ENCODE results near the gene FAM174B. TPM values are rescaled to one million over a fixed set of nuclear protein-coding genes. Genes with fewer than 3 reads are reported as not detected.

Gene FAM174B
- total RNA-seq (ENCODE audit: low replicate concordance): 33.2 and 41.4 TPM in 2 replicates
- long read RNA-seq, partial matches to known transcripts: 0 of 20 reads
- long read RNA-seq, other reads (novel, unspliced or antisense): 16 of 20 reads

DNA sequence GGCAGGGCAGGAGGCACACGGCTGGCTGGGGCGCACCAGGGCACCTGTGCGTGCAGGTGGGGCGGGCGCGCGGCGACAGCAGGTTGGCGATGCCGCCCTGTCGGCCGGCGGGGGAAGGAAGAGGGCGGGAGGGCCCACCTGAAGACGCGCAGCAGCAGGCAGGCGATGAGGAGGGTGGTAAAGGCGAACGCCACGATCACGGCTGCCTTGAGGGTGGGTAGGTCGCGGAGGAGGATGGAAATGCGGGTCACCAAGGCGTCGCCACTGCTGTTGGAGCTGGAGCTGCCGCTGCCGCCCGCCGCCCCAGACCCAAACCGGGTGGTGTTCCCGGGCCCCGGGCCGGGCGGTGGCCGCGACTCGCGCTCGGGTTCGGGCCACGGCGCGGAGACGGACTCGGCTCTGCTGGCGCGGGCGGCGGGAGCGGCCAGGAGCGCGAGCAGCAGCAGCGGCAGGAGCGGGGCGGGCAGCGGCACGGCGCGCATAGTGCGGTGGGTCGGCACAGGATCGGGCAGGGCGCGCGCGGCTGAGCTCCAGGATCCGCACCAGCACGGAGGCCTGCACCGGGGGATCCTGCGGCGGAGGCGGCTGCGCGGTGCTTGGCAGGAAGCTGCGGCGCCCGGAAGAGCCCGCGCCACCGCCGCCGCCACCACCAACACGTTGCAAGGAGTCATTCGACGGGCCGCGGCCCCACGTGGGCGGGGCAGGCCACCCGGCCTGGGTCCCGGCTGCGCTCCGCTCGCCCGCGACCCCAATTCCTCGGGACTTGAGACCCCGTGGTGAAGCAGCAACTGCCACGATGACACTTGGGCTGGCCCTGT is at the start of gene FAM174B:
Gene FAM174B, minus strand, starts transcription at position 598 of the 818 bp plus-strand sequence.
- DNase-seq (ENCODE audit: extremely low spot score, unreplicated experiment): peak; percentile 69
- peaks cover 5% of the 10 kb centered on the region for H3K9me3 Mint-ChIP-seq
- H3K27me3 Mint-ChIP-seq: peaks cover 27% of the 10 kb centered on the region
- H3K4me1 Mint-ChIP-seq (ENCODE audit: unreplicated experiment): peaks cover 19% of the 10 kb centered on the region
- TF ChIP-seq CTCF (conservative IDR thresholded peaks at IDR 0.05): peak; percentile 27
- no peaks in the 10 kb centered on the region for H3K36me3 Mint-ChIP-seq
- H3K27ac Mint-ChIP-seq: peak within 1 kb of the TSS; percentile 53
- peak within 1 kb of the TSS; percentile 89 for H3K4me3 Mint-ChIP-seq

DNA sequence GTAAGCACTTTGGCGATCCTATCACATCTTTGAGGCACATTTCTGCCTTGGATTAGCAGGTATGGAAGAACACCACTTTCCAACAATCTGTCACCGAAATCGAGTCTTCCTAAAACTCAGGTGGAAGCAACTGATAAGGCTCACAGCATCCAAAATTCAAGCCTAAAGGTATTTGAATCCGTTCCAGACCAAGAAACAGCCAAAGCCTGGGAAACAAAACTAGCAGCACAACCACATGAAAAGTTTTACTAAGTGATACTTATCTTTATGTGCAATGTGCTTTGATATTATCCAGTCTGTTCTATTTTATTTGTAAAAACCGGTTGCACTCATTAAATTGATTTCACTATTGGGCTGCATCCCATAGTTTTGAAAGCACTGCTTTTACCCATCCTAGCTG is 40.5 kb upstream of the FAM174B start:
- no peaks in the 10 kb centered on the region for H3K36me3 Mint-ChIP-seq
- no peaks in the 10 kb centered on the region for H3K4me1 Mint-ChIP-seq (ENCODE audit: unreplicated experiment)
- no peak overlapping the region for H3K4me3 Mint-ChIP-seq
- DNase-seq (ENCODE audit: extremely low spot score, unreplicated experiment): no peak
- no peak for TF ChIP-seq CTCF (conservative IDR thresholded peaks at IDR 0.05)
- H3K27me3 Mint-ChIP-seq: no peaks in the 10 kb centered on the region
- H3K27ac Mint-ChIP-seq: no peak overlapping the region
- H3K9me3 Mint-ChIP-seq: peaks cover 5% of the 10 kb centered on the region

DNA sequence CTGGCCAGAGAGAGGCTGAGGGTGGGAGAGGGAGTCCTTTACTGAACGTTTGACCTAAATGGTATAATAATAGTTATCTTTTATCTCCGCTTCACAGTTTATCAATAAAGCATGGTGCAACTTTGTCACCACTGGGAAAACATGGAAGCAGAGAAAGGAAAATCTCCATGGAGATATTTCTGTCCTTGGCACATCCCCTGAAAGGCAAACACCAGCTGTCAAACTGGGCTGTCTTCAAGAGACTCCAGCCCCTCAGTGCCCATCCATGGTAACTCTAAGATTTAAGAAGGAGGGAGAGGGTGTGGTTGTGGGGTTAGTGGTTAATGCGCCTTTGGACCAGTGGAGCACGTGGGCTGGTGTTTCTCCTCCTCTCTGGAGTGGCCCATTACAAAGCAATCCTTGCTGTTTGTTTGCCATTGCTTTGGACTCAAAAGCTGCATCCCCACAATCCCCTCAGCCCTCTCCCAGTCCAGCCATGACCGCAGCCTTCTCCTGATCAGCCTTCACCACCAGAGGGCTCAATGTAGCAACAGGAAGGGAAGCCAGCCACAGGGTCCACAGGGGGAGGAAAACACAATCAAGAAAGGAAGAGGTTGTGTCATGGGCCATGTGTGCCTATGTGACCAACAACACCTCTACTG is 38.2 kb upstream of the FAM174B start:
- Mint-ChIP-seq H3K4me3 (no peak overlapping the region), H3K27ac (no peak overlapping the region), H3K9me3 (peaks cover 9% of the 10 kb centered on the region), H3K4me1 (ENCODE audit: unreplicated experiment) (no peaks in the 10 kb centered on the region), H3K36me3 (no peaks in the 10 kb centered on the region), H3K27me3 (no peaks in the 10 kb centered on the region)
- TF ChIP-seq CTCF (conservative IDR thresholded peaks at IDR 0.05): peak; percentile 66
- no peak for DNase-seq (ENCODE audit: extremely low spot score, unreplicated experiment)

- DNase-seq (ENCODE audit: extremely low spot score, unreplicated experiment): no peak
- Mint-ChIP-seq H3K4me1 (ENCODE audit: unreplicated experiment) (peaks cover 4% of the 10 kb centered on the region), H3K36me3 (no peaks in the 10 kb centered on the region), H3K27me3 (peaks cover 4% of the 10 kb centered on the region), H3K27ac (no peak overlapping the region), H3K9me3 (peaks cover 12% of the 10 kb centered on the region), H3K4me3 (no peak overlapping the region)
- TF ChIP-seq CTCF (conservative IDR thresholded peaks at IDR 0.05): no peak
These were observed 34.8 kb upstream of the FAM174B start for GRCh38 chr15:92690395-92690794.

GRCh38 chr15:92687746-92688145 is 32.2 kb upstream of the FAM174B start:
- Mint-ChIP-seq H3K4me1 (ENCODE audit: unreplicated experiment) (peaks cover 11% of the 10 kb centered on the region), H3K9me3 (peaks cover 12% of the 10 kb centered on the region), H3K27me3 (peaks cover 12% of the 10 kb centered on the region), H3K36me3 (no peaks in the 10 kb centered on the region), H3K27ac (no peak overlapping the region), H3K4me3 (no peak overlapping the region)
- no peak for DNase-seq (ENCODE audit: extremely low spot score, unreplicated experiment)
- no peak for TF ChIP-seq CTCF (conservative IDR thresholded peaks at IDR 0.05)

Data from type B pancreatic cell (in vitro differentiated cells).